OCI-LY1 (cell line): ENCODE measurements around the gene MARK2.

Source experiments
- EZH2 ChIP-seq: fragments of 200-600 bp; sonication (generic), shearing (Covaris generic); IDR thresholded peaks from 2 replicates; pipeline ENCODE4 v1.8.0; 2017; ENCODE audit warnings: borderline replicate concordance, mixed run types, mild to moderate bottlenecking, antibody characterized with exemption, low read length, moderate library complexity, mixed read lengths
- TF ChIP-seq, protein P1 (sequence below): fragments of 200-600 bp; sonication (generic), shearing (Covaris generic); IDR thresholded peaks from 2 replicates; pipeline ENCODE4 v1.5.1; 2017; ENCODE audit warnings: mild to moderate bottlenecking, antibody characterized with exemption, low read length, moderate library complexity, mixed read lengths

DNA sequence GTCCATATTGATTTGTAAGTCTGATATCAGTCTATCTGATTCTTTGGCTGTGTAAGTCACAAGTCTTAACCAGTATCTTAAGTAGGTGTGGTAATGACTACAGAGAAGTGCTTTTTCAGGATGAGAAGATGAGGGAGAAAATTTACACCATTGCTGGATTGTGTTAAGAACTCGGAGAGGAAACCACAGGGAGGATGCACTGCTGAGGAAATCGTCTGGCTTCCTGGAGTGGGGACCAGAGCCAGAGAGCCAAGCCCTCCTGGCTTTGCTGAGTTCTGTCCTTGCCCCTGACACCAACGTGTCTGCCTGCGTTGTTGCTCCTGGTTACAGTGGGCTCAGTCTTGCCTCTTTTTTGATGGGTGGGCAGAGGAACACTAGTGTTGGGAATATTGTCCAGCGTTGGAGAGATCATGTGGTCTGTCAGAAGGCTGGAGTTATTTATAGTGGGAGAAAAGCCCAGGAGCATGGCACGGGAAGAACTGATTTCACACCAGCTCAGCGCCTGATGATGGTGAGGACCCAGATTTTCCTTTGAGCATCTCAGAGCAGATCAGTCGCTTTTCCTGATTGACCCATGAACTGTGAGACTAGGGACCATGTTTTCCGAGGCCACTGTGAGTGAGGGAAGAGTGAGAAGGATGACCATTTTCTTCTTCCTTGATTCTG is 29.6 kb downstream of the MARK2 start:
- TF ChIP-seq, protein P1, sequence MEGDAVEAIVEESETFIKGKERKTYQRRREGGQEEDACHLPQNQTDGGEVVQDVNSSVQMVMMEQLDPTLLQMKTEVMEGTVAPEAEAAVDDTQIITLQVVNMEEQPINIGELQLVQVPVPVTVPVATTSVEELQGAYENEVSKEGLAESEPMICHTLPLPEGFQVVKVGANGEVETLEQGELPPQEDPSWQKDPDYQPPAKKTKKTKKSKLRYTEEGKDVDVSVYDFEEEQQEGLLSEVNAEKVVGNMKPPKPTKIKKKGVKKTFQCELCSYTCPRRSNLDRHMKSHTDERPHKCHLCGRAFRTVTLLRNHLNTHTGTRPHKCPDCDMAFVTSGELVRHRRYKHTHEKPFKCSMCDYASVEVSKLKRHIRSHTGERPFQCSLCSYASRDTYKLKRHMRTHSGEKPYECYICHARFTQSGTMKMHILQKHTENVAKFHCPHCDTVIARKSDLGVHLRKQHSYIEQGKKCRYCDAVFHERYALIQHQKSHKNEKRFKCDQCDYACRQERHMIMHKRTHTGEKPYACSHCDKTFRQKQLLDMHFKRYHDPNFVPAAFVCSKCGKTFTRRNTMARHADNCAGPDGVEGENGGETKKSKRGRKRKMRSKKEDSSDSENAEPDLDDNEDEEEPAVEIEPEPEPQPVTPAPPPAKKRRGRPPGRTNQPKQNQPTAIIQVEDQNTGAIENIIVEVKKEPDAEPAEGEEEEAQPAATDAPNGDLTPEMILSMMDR, result no peak
- no peak for TF ChIP-seq EZH2
